ENCODE measurements around the gene SLC9B2. TPM values are rescaled to one million over a fixed set of nuclear protein-coding genes. Genes with fewer than 3 reads are reported as not detected.

Gene SLC9B2
- total and polyA plus RNA-seq, 2 donors (not counting 1 experiment from before 2014, with no cell fraction given), result 16.4 to 37.6 TPM

DNA sequence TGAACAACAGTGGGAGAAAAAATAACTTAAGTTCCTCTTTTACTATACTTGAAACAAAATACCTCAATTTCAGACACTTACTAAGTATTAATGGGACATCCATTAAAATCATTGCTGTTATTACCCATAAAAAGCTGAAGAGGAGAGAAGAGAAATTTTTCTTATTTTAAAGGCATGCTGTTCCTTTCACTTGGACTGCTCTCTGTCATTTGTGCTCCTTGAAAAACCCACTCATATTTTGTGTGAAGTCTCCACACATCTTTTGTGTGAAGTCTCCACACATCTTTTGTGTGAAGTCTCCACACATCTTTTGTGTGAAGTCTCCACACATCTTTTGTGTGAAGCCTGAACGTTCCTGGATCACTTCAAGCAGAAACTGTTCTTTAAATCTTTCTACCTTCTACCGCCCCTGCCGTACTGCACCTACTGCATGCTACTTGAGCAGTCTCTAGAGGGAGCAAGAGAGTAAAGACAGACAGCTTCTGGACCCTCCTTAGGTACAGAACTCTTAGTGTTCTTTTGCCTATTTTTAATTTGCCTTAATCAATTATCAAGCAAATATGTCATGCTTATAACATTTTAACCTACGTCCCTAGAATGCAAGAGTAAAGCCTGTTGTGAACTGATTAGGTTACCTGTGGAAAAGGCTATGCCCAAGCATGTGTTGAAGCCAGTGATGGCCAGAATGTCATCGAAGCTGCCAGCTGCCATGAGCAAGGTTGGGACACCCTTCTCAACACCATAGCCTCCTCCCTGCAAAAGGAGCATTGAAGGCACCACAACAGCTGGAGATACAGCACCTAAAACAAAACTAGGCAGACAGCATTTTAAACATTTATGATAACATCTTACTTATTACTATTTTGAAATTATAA lies 29.9 kb downstream of the SLC9B2 start:
- intact Hi-C loops (cut with micrococcal nuclease), result loop anchor here (1.0 kb wide), 3 partner anchors 30 to 53 kb away; partner anchors contain the start of genes BDH2 and SLC9B2
- H3K27me3 ChIP-seq (replicated peaks in 1 of 4; ENCODE audit: control extremely low read depth in 1 of 4, control insufficient read depth in 3 of 4, insufficient read depth in 4 of 4, low read length in 3 of 4), result no peaks in the 10 kb centered on the region
- H2AFZ ChIP-seq (ENCODE audit: insufficient read depth, low read depth, low read length, poor library complexity, severe bottlenecking), result no peak overlapping the region
- Mint-ChIP-seq H3K4me3 (peak overlapping the region; percentile 54), H3K27ac (peak overlapping the region; percentile 71), H3K9me3 (ENCODE audit: insufficient read depth) (no peaks in the 10 kb centered on the region), H3K4me1 (peaks cover 9% of the 10 kb centered on the region), H3K27me3 (no peaks in the 10 kb centered on the region)
- 62% methylated on average over 4 of the region's 5 CpGs for WGBS (ENCODE audit: insufficient coverage)
- peaks cover 0 to 10% of the 10 kb centered on the region in 2 experiments for H3K36me3 ChIP-seq (replicated peaks in 1 of 2; ENCODE audit: control extremely low read depth in 1 of 2, control insufficient read depth in 1 of 2, extremely low read depth in 1 of 2, insufficient read depth in 2 of 2, low read length in 1 of 2)
- DNase-seq (peak; percentile 66), ATAC-seq (ENCODE audit: low read depth) (peak; percentile 97)
- ChIA-PET CTCF (interaction anchor here (0.7 to 5.0 kb wide), 13 partner anchors 10 to 598 kb away, joined by 3 to 117 read pairs (median 4); partner anchors contain the start of genes BDH2 and SLC9B2), POLR2A (no interaction called here)
- no peak overlapping the region for H3K9ac ChIP-seq (ENCODE audit: low read length)
- no peak overlapping the region for H3K4me2 ChIP-seq (replicated peaks; ENCODE audit: low read depth, low read length, poor library complexity, severe bottlenecking)
- TF ChIP-seq, protein P1, sequence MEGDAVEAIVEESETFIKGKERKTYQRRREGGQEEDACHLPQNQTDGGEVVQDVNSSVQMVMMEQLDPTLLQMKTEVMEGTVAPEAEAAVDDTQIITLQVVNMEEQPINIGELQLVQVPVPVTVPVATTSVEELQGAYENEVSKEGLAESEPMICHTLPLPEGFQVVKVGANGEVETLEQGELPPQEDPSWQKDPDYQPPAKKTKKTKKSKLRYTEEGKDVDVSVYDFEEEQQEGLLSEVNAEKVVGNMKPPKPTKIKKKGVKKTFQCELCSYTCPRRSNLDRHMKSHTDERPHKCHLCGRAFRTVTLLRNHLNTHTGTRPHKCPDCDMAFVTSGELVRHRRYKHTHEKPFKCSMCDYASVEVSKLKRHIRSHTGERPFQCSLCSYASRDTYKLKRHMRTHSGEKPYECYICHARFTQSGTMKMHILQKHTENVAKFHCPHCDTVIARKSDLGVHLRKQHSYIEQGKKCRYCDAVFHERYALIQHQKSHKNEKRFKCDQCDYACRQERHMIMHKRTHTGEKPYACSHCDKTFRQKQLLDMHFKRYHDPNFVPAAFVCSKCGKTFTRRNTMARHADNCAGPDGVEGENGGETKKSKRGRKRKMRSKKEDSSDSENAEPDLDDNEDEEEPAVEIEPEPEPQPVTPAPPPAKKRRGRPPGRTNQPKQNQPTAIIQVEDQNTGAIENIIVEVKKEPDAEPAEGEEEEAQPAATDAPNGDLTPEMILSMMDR (IDR thresholded peaks at IDR 0.05), result peak; percentile 92
- no peak for TF ChIP-seq EZH2 (IDR thresholded peaks at IDR 0.05; ENCODE audit: borderline replicate concordance, insufficient read depth, low read depth, low read length, poor library complexity, severe bottlenecking)
- no peaks in the 10 kb centered on the region for H3K9me3 ChIP-seq (ENCODE audit: control extremely low read depth in 1 of 3, control insufficient read depth in 2 of 3, insufficient read depth in 1 of 3, low read length in 2 of 3)
- no peaks in the 10 kb centered on the region for H3K79me2 ChIP-seq (ENCODE audit: control insufficient read depth, insufficient read depth, low read length)
- no peaks in the 10 kb centered on the region for H4K20me1 ChIP-seq (ENCODE audit: control insufficient read depth, insufficient read depth, low read length, poor library complexity, severe bottlenecking)
- no peaks in the 10 kb centered on the region for H3K4me1 ChIP-seq (ENCODE audit: control insufficient read depth in 2 of 2, insufficient read depth in 2 of 2, low read length in 2 of 2)
- no peak overlapping the region for H3K4me3 ChIP-seq (ENCODE audit: control extremely low read depth in 1 of 5, extremely low read depth in 1 of 5, insufficient read depth in 1 of 5, low read depth in 2 of 5, low read length in 4 of 5)
- H3K27ac ChIP-seq (ENCODE audit: low read length in 2 of 2), result no peak overlapping the region

DNA sequence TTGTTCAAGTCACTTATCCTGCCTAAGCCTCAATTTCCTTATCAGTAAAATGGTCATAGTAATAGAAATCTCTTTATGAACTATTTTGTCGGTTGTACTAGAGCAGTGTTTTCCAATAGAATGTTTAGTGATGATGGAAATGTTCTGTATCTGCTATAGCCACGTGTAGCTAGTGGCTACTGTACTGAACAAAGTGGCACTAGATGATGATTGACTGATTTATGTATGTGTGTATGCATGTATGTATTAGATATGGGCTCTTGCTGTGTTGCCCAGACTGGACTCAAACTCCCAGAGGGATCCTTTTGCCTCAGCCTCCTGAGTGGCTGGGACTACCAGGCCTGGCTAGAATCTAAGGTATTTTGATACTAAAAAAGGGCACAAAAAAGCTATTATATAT lies 32.4 kb downstream of the SLC9B2 start:
- Mint-ChIP-seq H3K4me3 (no peak overlapping the region), H3K4me1 (peaks cover 9% of the 10 kb centered on the region), H3K9me3 (ENCODE audit: insufficient read depth) (no peaks in the 10 kb centered on the region), H3K27me3 (no peaks in the 10 kb centered on the region), H3K27ac (no peak overlapping the region)
- 83% methylated on average over 1 of the region's 2 CpGs for WGBS (ENCODE audit: insufficient coverage)
- H4K20me1 ChIP-seq (ENCODE audit: control insufficient read depth, insufficient read depth, low read length, poor library complexity, severe bottlenecking), result no peaks in the 10 kb centered on the region
- peaks cover 0 to 10% of the 10 kb centered on the region in 2 experiments for H3K36me3 ChIP-seq (replicated peaks in 1 of 2; ENCODE audit: control extremely low read depth in 1 of 2, control insufficient read depth in 1 of 2, extremely low read depth in 1 of 2, insufficient read depth in 2 of 2, low read length in 1 of 2)
- TF ChIP-seq, protein P1 (IDR thresholded peaks at IDR 0.05), result no peak
- no peak for TF ChIP-seq EZH2 (IDR thresholded peaks at IDR 0.05; ENCODE audit: borderline replicate concordance, insufficient read depth, low read depth, low read length, poor library complexity, severe bottlenecking)
- ChIA-PET CTCF (interaction anchor here (1.3 to 5.0 kb wide), 4 partner anchors 31 to 56 kb away, joined by 3 to 117 read pairs (median 18); partner anchors contain the start of gene BDH2), POLR2A (interaction anchor here (0.6 kb wide), 2 partner anchors 13 to 176 kb away, joined by 3 to 5 read pairs; no protein-coding TSS in a partner anchor)
- no peak overlapping the region for H3K4me3 ChIP-seq (ENCODE audit: control extremely low read depth in 1 of 5, extremely low read depth in 1 of 5, insufficient read depth in 1 of 5, low read depth in 2 of 5, low read length in 4 of 5)
- no peaks in the 10 kb centered on the region for H3K27me3 ChIP-seq (replicated peaks in 1 of 4; ENCODE audit: control extremely low read depth in 1 of 4, control insufficient read depth in 3 of 4, insufficient read depth in 4 of 4, low read length in 3 of 4)
- H2AFZ ChIP-seq (ENCODE audit: insufficient read depth, low read depth, low read length, poor library complexity, severe bottlenecking), result no peak overlapping the region
- no peak for DNase-seq
- no peaks in the 10 kb centered on the region for H3K9me3 ChIP-seq (ENCODE audit: control extremely low read depth in 1 of 3, control insufficient read depth in 2 of 3, insufficient read depth in 1 of 3, low read length in 2 of 3)
- no peaks in the 10 kb centered on the region for H3K79me2 ChIP-seq (ENCODE audit: control insufficient read depth, insufficient read depth, low read length)
- H3K27ac ChIP-seq (ENCODE audit: low read length in 2 of 2), result no peak overlapping the region
- H3K4me1 ChIP-seq (ENCODE audit: control insufficient read depth in 2 of 2, insufficient read depth in 2 of 2, low read length in 2 of 2), result no peaks in the 10 kb centered on the region
- intact Hi-C loops (cut with micrococcal nuclease), result no loop called here
- no peak for ATAC-seq (ENCODE audit: low read depth)
- H3K9ac ChIP-seq (ENCODE audit: low read length), result no peak overlapping the region
- no peak overlapping the region for H3K4me2 ChIP-seq (replicated peaks; ENCODE audit: low read depth, low read length, poor library complexity, severe bottlenecking)

Data from B cell (primary cell).